HL-60 (cell line): ENCODE measurements around the gene IQGAP2.

Source experiments
- TF ChIP-seq, protein P1 (sequence below): IDR thresholded peaks from one replicate; pipeline ENCODE4 v1.5.1; 2011; ENCODE audit warnings: low read length, control low read depth, inconsistent platforms; ENCODE audit not compliant: insufficient read depth
- TF ChIP-seq, protein P2 (sequence below): IDR thresholded peaks from 2 replicates; pipeline ENCODE4 v1.6.1; 2012; ENCODE audit warnings: low read depth; ENCODE audit not compliant: insufficient replicate concordance

DNA sequence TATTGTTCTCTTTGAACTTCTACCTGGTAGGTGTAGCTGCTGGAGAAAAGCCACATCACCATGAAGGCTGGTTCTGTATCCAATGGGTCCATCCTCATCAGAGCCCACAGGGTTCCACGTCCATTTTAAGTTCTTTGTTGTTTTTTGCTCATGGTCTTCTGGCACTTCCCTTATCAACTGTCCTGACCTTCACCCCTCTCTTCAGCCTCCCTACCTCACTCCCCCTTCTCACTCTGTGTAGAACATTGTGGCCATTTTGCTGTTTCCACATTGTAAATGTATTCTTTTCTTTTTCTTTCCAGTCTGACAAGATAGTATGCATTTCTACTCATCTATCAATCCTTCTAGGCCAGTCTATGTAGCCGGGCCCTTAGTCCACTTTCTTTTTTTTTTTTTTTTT lies 264.4 kb downstream of the IQGAP2 start:
- TF ChIP-seq, protein P1, sequence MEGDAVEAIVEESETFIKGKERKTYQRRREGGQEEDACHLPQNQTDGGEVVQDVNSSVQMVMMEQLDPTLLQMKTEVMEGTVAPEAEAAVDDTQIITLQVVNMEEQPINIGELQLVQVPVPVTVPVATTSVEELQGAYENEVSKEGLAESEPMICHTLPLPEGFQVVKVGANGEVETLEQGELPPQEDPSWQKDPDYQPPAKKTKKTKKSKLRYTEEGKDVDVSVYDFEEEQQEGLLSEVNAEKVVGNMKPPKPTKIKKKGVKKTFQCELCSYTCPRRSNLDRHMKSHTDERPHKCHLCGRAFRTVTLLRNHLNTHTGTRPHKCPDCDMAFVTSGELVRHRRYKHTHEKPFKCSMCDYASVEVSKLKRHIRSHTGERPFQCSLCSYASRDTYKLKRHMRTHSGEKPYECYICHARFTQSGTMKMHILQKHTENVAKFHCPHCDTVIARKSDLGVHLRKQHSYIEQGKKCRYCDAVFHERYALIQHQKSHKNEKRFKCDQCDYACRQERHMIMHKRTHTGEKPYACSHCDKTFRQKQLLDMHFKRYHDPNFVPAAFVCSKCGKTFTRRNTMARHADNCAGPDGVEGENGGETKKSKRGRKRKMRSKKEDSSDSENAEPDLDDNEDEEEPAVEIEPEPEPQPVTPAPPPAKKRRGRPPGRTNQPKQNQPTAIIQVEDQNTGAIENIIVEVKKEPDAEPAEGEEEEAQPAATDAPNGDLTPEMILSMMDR, result no peak
- TF ChIP-seq, protein P2, sequence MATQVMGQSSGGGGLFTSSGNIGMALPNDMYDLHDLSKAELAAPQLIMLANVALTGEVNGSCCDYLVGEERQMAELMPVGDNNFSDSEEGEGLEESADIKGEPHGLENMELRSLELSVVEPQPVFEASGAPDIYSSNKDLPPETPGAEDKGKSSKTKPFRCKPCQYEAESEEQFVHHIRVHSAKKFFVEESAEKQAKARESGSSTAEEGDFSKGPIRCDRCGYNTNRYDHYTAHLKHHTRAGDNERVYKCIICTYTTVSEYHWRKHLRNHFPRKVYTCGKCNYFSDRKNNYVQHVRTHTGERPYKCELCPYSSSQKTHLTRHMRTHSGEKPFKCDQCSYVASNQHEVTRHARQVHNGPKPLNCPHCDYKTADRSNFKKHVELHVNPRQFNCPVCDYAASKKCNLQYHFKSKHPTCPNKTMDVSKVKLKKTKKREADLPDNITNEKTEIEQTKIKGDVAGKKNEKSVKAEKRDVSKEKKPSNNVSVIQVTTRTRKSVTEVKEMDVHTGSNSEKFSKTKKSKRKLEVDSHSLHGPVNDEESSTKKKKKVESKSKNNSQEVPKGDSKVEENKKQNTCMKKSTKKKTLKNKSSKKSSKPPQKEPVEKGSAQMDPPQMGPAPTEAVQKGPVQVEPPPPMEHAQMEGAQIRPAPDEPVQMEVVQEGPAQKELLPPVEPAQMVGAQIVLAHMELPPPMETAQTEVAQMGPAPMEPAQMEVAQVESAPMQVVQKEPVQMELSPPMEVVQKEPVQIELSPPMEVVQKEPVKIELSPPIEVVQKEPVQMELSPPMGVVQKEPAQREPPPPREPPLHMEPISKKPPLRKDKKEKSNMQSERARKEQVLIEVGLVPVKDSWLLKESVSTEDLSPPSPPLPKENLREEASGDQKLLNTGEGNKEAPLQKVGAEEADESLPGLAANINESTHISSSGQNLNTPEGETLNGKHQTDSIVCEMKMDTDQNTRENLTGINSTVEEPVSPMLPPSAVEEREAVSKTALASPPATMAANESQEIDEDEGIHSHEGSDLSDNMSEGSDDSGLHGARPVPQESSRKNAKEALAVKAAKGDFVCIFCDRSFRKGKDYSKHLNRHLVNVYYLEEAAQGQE, result no peak
